SW480 (cell line): ENCODE measurements around the gene OR2AE1.

ENCODE experiments used
- DNase-seq: peaks from one replicate; pipeline ENCODE4 v3.0.0-alpha.2; 2016; ENCODE audit warnings: low spot score

Gene OR2AE1

GRCh38 chr7:99860281-99861127 is 16.3 kb downstream of the OR2AE1 start:
- DNase-seq: peak; percentile 83

- no peak for DNase-seq
Observed at GRCh38 chr7:99855236-99855635, 21.6 kb downstream of the OR2AE1 start.

GRCh38 chr7:99848420-99849216 is 28.2 kb downstream of the OR2AE1 start:
- no peak for DNase-seq

- no peak for DNase-seq
Observed at GRCh38 chr7:99844328-99844727, 32.5 kb downstream of the OR2AE1 start.

GRCh38 chr7:99843808-99844207 is 33.0 kb downstream of the OR2AE1 start:
- DNase-seq: peak; percentile 72

GRCh38 chr7:99842926-99843325 is 33.9 kb downstream of the OR2AE1 start:
- DNase-seq: no peak

- peak; percentile 49 for DNase-seq
Observed at GRCh38 chr7:99840136-99840869, 36.5 kb downstream of the OR2AE1 start.

GRCh38 chr7:99839287-99840021 is 37.4 kb downstream of the OR2AE1 start:
- DNase-seq: peak; percentile 89

- DNase-seq: peak; percentile 36
Observed at GRCh38 chr7:99837649-99838361, 39.0 kb downstream of the OR2AE1 start.

GRCh38 chr7:99835189-99835588 is 41.6 kb downstream of the OR2AE1 start:
- DNase-seq: no peak

- no peak for DNase-seq
Observed at GRCh38 chr7:99834382-99834781, 42.5 kb downstream of the OR2AE1 start.

- no peak for DNase-seq
Observed at GRCh38 chr7:99833289-99833877, 43.5 kb downstream of the OR2AE1 start.

GRCh38 chr7:99831595-99831994 is 45.2 kb downstream of the OR2AE1 start:
- no peak for DNase-seq

GRCh38 chr7:99829524-99830160 is 47.2 kb downstream of the OR2AE1 start:
- peak; percentile 22 for DNase-seq

GRCh38 chr7:99828811-99829210 is 48.0 kb downstream of the OR2AE1 start:
- no peak for DNase-seq

- DNase-seq: no peak
Observed at GRCh38 chr7:99827040-99827778, 49.6 kb downstream of the OR2AE1 start.
